H1 (cell line): Measurements from ENCODE around the gene ERO1B. TPM values are rescaled to one million over a fixed set of nuclear protein-coding genes. Genes with fewer than 3 reads are reported as not detected.

ENCODE experiments used
- CTCF ChIA-PET: fragments of 300-600 bp; sonication (Branson Sonifier 250); formaldehyde crosslinking; loops from one replicate; lab custom pipeline; 2021; ENCODE audit not compliant: partially characterized antibody; lab: Charles Lee
- POLR2A ChIA-PET: fragments of 300-600 bp; sonication (Branson Sonifier 250); formaldehyde crosslinking; loops from one replicate; lab custom pipeline; 2021; ENCODE audit warnings: inconsistent platforms; ENCODE audit not compliant: partially characterized antibody; lab: Charles Lee
- DNase-seq, 2 experiments: peaks; one replicate each; pipeline versions ENCODE4 v3.0.0 to v3.0.0-alpha.2; 2010 to 2022; ENCODE audit warnings: low spot score in 2 of 2, low read depth in 1 of 2, mixed read lengths in 1 of 2
- FAIRE-seq: peaks from 2 replicates; lab custom pipeline; 2011; peaks lifted over from hg19 to GRCh38; lab: Jason Lieb, UNC
- H2AFZ ChIP-seq: 2 replicates; pipeline ENCODE4 v1.8.1; 2012; ENCODE audit warnings: low read length, inconsistent platforms
- H2AK5ac ChIP-seq: 2 replicates; pipeline ENCODE4 v1.6.1; 2013; ENCODE audit warnings: low read depth, low read length
- H2BK120ac ChIP-seq: replicated peaks from 2 replicates; pipeline ENCODE3; 2013; ENCODE audit warnings: low read depth, low read length, inconsistent platforms
- H2BK12ac ChIP-seq: 2 replicates; pipeline ENCODE4 v1.6.1; 2013; ENCODE audit warnings: low read depth, low read length
- H2BK15ac ChIP-seq: 2 replicates; pipeline ENCODE4 v1.6.1; 2013; ENCODE audit warnings: low read length
- H2BK20ac ChIP-seq: 2 replicates; pipeline ENCODE4 v1.6.1; 2013; ENCODE audit warnings: low read length
- H2BK5ac ChIP-seq: 2 replicates; pipeline ENCODE4 v1.6.1; 2013; ENCODE audit warnings: low read depth, low read length
- H3K14ac ChIP-seq: 2 replicates; pipeline ENCODE4 v1.6.1; 2013; ENCODE audit warnings: inconsistent platforms; ENCODE audit not compliant: insufficient read length
- H3K18ac ChIP-seq: 2 replicates; pipeline ENCODE4 v1.6.1; 2013; ENCODE audit warnings: low read length; ENCODE audit errors: extremely low read depth
- H3K23ac ChIP-seq: 2 replicates; pipeline ENCODE4 v1.6.1; 2013; ENCODE audit warnings: inconsistent platforms; ENCODE audit not compliant: insufficient read length
- H3K23me2 ChIP-seq: 2 replicates; pipeline ENCODE4 v1.6.1; 2013; ENCODE audit warnings: low read depth, low read length
- H3K27ac ChIP-seq: 2 replicates; pipeline ENCODE4 v1.6.1; 2011; ENCODE audit warnings: low read depth, low read length, inconsistent platforms
- H3K27me3 ChIP-seq, 4 experiments: replicated peaks in 1 of 4; 1 replicate in 1 of 4; 2 replicates in 3 of 4; pipeline versions ENCODE4 v1.6.1 to v1.8.1; 2011 to 2013; ENCODE audit warnings: low read length in 3 of 4, mild to moderate bottlenecking in 3 of 4, inconsistent platforms in 2 of 4, mixed read lengths in 2 of 4, moderate library complexity in 1 of 4; ENCODE audit not compliant: control insufficient read depth in 3 of 4, insufficient read depth in 3 of 4; ENCODE audit errors: extremely low read depth in 1 of 4
- H3K36me3 ChIP-seq, 4 experiments: 2 replicates each; pipeline versions ENCODE4 v1.6.1 to v1.8.1; 2011 to 2013; ENCODE audit warnings: mild to moderate bottlenecking in 4 of 4, low read length in 3 of 4, moderate library complexity in 2 of 4, control low read depth in 1 of 4, inconsistent platforms in 1 of 4; ENCODE audit not compliant: insufficient read depth in 4 of 4, control insufficient read depth in 2 of 4
- H3K4ac ChIP-seq: replicated peaks from 2 replicates; pipeline ENCODE3; 2013; ENCODE audit warnings: low read length, low read depth, mixed read lengths, inconsistent platforms; ENCODE audit not compliant: insufficient read length
- H3K4me1 ChIP-seq, 4 experiments: replicated peaks in 1 of 4; 1 replicate in 1 of 4; 2 replicates in 3 of 4; pipeline versions ENCODE4 v1.6.1 to v1.8.1; 2011 to 2013; ENCODE audit warnings: low read length in 3 of 4, inconsistent platforms in 2 of 4, mixed read lengths in 1 of 4; ENCODE audit not compliant: insufficient read depth in 4 of 4, control insufficient read depth in 3 of 4
- H3K4me2 ChIP-seq, 2 experiments: 2 replicates each; pipeline versions ENCODE4 v1.6.1 to v1.8.1; 2011 to 2013; ENCODE audit warnings: low read depth in 2 of 2, low read length in 2 of 2, control low read depth in 1 of 2, inconsistent platforms in 1 of 2, mild to moderate bottlenecking in 1 of 2; ENCODE audit not compliant: insufficient read depth in 1 of 2
- H3K4me3 ChIP-seq, 4 experiments: fragments of 200-600, 300-600 bp in 1 of 4; sonication (generic), shearing (Covaris generic), sonication (Bioruptor Twin) in 1 of 4; 2 replicates each; pipeline versions ENCODE4 v1.5.1 to v1.8.1; 2011 to 2016; ENCODE audit warnings: low read length in 4 of 4, low read depth in 3 of 4, control low read depth in 2 of 4, inconsistent platforms in 2 of 4, mild to moderate bottlenecking in 2 of 4, mixed read lengths in 1 of 4, moderate library complexity in 1 of 4; ENCODE audit not compliant: insufficient read depth in 2 of 4; ENCODE audit errors: extremely low read depth in 1 of 4
- H3K56ac ChIP-seq: replicated peaks from 2 replicates; pipeline ENCODE3; 2013; ENCODE audit warnings: low read depth, mild to moderate bottlenecking, mixed read lengths, low read length, inconsistent platforms; ENCODE audit not compliant: insufficient read length
- H3K79me1 ChIP-seq: 2 replicates; pipeline ENCODE4 v1.6.1; 2013; ENCODE audit warnings: low read depth, low read length, control low read depth
- H3K79me2 ChIP-seq, 2 experiments: 2 replicates each; pipeline versions ENCODE4 v1.6.1 to v1.8.1; 2012 to 2013; ENCODE audit warnings: low read length in 2 of 2, mild to moderate bottlenecking in 2 of 2, inconsistent platforms in 1 of 2; ENCODE audit not compliant: insufficient read depth in 2 of 2, control insufficient read depth in 1 of 2
- H3K9ac ChIP-seq, 4 experiments: replicated peaks in 1 of 4; 1 replicate in 1 of 4; 2 replicates in 3 of 4; pipeline versions ENCODE4 v1.6.1 to v1.8.1; 2011 to 2013; ENCODE audit warnings: low read depth in 3 of 4, low read length in 3 of 4, control low read depth in 2 of 4, mild to moderate bottlenecking in 2 of 4, moderate library complexity in 2 of 4, inconsistent platforms in 1 of 4; ENCODE audit errors: extremely low read depth in 1 of 4
- H3K9me3 ChIP-seq, 2 experiments: 2 replicates each; pipeline versions ENCODE4 v1.6.1 to v1.8.1; 2012 to 2013; ENCODE audit warnings: mild to moderate bottlenecking in 2 of 2, moderate library complexity in 2 of 2, control low read depth in 1 of 2, inconsistent platforms in 1 of 2, low read depth in 1 of 2, low read length in 1 of 2, mixed read lengths in 1 of 2; ENCODE audit not compliant: insufficient read depth in 2 of 2
- H4K20me1 ChIP-seq, 2 experiments: replicated peaks in 1 of 2; 2 replicates each; pipeline versions ENCODE3 to v1.8.1; 2011 to 2013; ENCODE audit warnings: inconsistent platforms in 2 of 2, low read length in 2 of 2, mild to moderate bottlenecking in 1 of 2; ENCODE audit not compliant: insufficient read depth in 2 of 2, control insufficient read depth in 1 of 2
- H4K5ac ChIP-seq: 2 replicates; pipeline ENCODE4 v1.6.1; 2013; ENCODE audit warnings: low read length, low read depth, mixed read lengths, inconsistent platforms; ENCODE audit not compliant: insufficient read length
- H4K8ac ChIP-seq: 2 replicates; pipeline ENCODE4 v1.8.0; 2013; ENCODE audit warnings: mild to moderate bottlenecking, moderate library complexity, low read length, inconsistent platforms; ENCODE audit not compliant: insufficient read depth; ENCODE audit errors: extremely low read depth
- H4K91ac ChIP-seq: replicated peaks from 2 replicates; pipeline ENCODE3; 2013; ENCODE audit warnings: low read length, mixed read lengths, inconsistent platforms; ENCODE audit not compliant: insufficient read length
- CHD2 ChIP-seq: IDR thresholded peaks from 2 replicates; pipeline ENCODE4 v1.6.1; 2012; ENCODE audit warnings: low read length, improper control_type of control experiment
- E2F6 ChIP-seq: IDR thresholded peaks from 2 replicates; pipeline ENCODE4 v1.6.1; 2012; ENCODE audit warnings: inconsistent platforms
- EGR1 ChIP-seq: IDR thresholded peaks from 2 replicates; pipeline ENCODE4 v1.6.1; 2011; ENCODE audit warnings: low read depth, low read length, borderline replicate concordance
- KDM4A ChIP-seq: IDR thresholded peaks from one replicate; pipeline ENCODE4 v1.7.1; 2012; ENCODE audit warnings: low read depth, mild to moderate bottlenecking, moderate library complexity, low read length, inconsistent platforms; ENCODE audit not compliant: severe bottlenecking
- SUZ12 ChIP-seq: fragments of 200-600 bp; sonication (generic); IDR thresholded peaks from 2 replicates; pipeline ENCODE4 v1.6.1; 2012; ENCODE audit warnings: mild to moderate bottlenecking, inconsistent platforms, low read length, moderate library complexity, mixed read lengths
- WGBS, 2 experiments: shearing (Covaris generic) in 1 of 2; methylation state at CpG; one replicate each; pipeline versions ENCODE4 v1.1.6 to v1.1.7; 2013 to 2015; ENCODE audit warnings: low lambda C conversion rate in 2 of 2, mixed read lengths in 2 of 2, inconsistent platforms in 1 of 2, low coverage in 1 of 2, missing lambda C conversion rate in 1 of 2; ENCODE audit not compliant: insufficient replicate concordance in 2 of 2, insufficient coverage in 1 of 2, insufficient read length in 1 of 2; ENCODE audit errors: extremely low coverage in 1 of 2, missing lambda C conversion rate in 1 of 2; 5-methylcytosine and 5-hydroxymethylcytosine counted together
- polyA plus RNA-seq, 7 experiments: library from polyadenylated mRNA; depleted of rRNA in 3 of 7; stranded (reverse) in 5 of 7; unstranded in 2 of 7; fragments of >200 nt in 5 of 7; fragments of 200-250 nt in 2 of 7; gene quantifications; 1 replicate in 5 of 7; 2 replicates in 1 of 7; 4 replicates in 1 of 7; pipeline versions ENCODE4 v1.2.1 to v1.2.3, GENCODE V29; 2011 to 2013; ENCODE audit warnings: missing spikeins in 2 of 7, mixed read lengths in 2 of 7
- total RNA-seq: library from RNA; stranded (reverse); fragmentation: NEBNext Ultra II Directional; extraction: Animal tissue kit (Norgen Biotek cat#: 25700); gene quantifications from 2 replicates; pipeline ENCODE4 v1.2.1, GENCODE V29; 2021

The ERO1B gene
- total and polyA plus RNA-seq, 2 of the 8 experiments (the other 6 are each of a cell fraction or from before 2014, with no cell fraction given), result 0.74 to 5.6 TPM

- WGBS, 2 experiments, result 2% methylated on average over 29 of the region's 38 CpGs; no CpG with 5 or more reads in 1 of the 2 experiments
- Histone ChIP-seq H3K9ac (peak overlapping the region in 3 of 4 experiments; percentile 31 to 52 (median 48); a peak in 4 of 7 replicates), H2BK15ac (no peak overlapping the region)
Observed at GRCh38 chr1:236281198-236281653, 532 bp downstream of the ERO1B start.

More at GRCh38 chr1:236281198-236281653, 532 bp downstream of the ERO1B start:
- Histone ChIP-seq H3K14ac (no peak overlapping the region), H4K91ac (no peak overlapping the region), H4K20me1 (no peaks in the 10 kb centered on the region), H3K56ac (no peak overlapping the region), H3K4ac (no peak overlapping the region), H3K27me3 (peaks cover 3 to 11% (median 7%) of the 10 kb centered on the region in 4 experiments)
- FAIRE-seq, result no peak
- no peak for TF ChIP-seq CHD2
- no peak for TF ChIP-seq EGR1
- 0 out of 2 replicates have a peak, but pooled peaks have one; percentile 13 for TF ChIP-seq E2F6
- peak; percentile 53 for TF ChIP-seq SUZ12
- TF ChIP-seq KDM4A, result peak; percentile 89
- TF ChIP-seq, all 59 proteins: peak for 3
- H3K4me3 ChIP-seq, result peak overlapping the region; percentile 75 to 79 (median 78)
- H2AK5ac ChIP-seq, result no peak overlapping the region
- H3K23ac ChIP-seq, result no peak overlapping the region
- H3K36me3 ChIP-seq, result no peaks in the 10 kb centered on the region
- H3K79me2 ChIP-seq, result no peaks in the 10 kb centered on the region
- H2BK120ac ChIP-seq, result no peak overlapping the region
- H3K9me3 ChIP-seq, result no peaks in the 10 kb centered on the region
- H2AFZ ChIP-seq, result peak overlapping the region; percentile 68; the same call in 1 of the 2 replicates
- POLR2A ChIA-PET, result interaction anchor here (0.6 to 1.7 kb wide), 16 partner anchors 8 to 1136 kb away, joined by 3 to 5 read pairs (median 3); no protein-coding TSS in a partner anchor
- peaks cover 11% of the 10 kb centered on the region; the same call in 1 of the 2 replicates for H3K23me2 ChIP-seq
- CTCF ChIA-PET, result interaction anchor here (0.5 kb wide), 1 partner anchor 164 kb away, joined by 4 read pairs; no protein-coding TSS in a partner anchor
- H3K79me1 ChIP-seq, result no peaks in the 10 kb centered on the region
- peak in 1 of 2 experiments; percentile 63 for DNase-seq
- H2BK5ac ChIP-seq, result no peak overlapping the region
- peak overlapping the region; percentile 32; the same call in 1 of the 2 replicates for H3K18ac ChIP-seq
- no peak overlapping the region for H4K5ac ChIP-seq
- no peak overlapping the region for H3K27ac ChIP-seq
- H3K4me1 ChIP-seq, result peaks cover 0 to 6% (median 2%) of the 10 kb centered on the region in 4 experiments; a peak in 2 of 7 replicates
- no peak overlapping the region for H2BK20ac ChIP-seq
- no peak overlapping the region for H2BK12ac ChIP-seq
- H3K4me2 ChIP-seq, result peak overlapping the region; percentile 91 to 95
- peak overlapping the region; percentile 68; the same call in 1 of the 2 replicates for H4K8ac ChIP-seq
